Skeletal muscle satellite cell (primary cell): ENCODE results near the gene RHOG.

Experiments
- H3K27me3 ChIP-seq: 2 replicates; pipeline ENCODE4 v1.7.0; 2013; ENCODE audit warnings: low read length; ENCODE audit not compliant: control insufficient read depth, insufficient read depth
- H3K36me3 ChIP-seq: 2 replicates; pipeline ENCODE4 v1.7.0; 2013; ENCODE audit warnings: mild to moderate bottlenecking, control low read depth, low read length; ENCODE audit not compliant: insufficient read depth
- H3K4me1 ChIP-seq: 2 replicates; pipeline ENCODE4 v1.7.0; 2013; ENCODE audit warnings: low read length; ENCODE audit not compliant: control insufficient read depth, insufficient read depth
- H3K4me2 ChIP-seq: 2 replicates; pipeline ENCODE4 v1.7.0; 2013; ENCODE audit warnings: mild to moderate bottlenecking, low read length
- H3K4me3 ChIP-seq: 2 replicates; pipeline ENCODE4 v1.7.0; 2013; ENCODE audit warnings: low read length
- H3K9ac ChIP-seq: 2 replicates; pipeline ENCODE4 v1.7.0; 2013; ENCODE audit warnings: mild to moderate bottlenecking, low read depth, low read length, moderate library complexity
- H3K9me3 ChIP-seq: replicated peaks from 2 replicates; pipeline ENCODE4 v1.7.0; 2013; ENCODE audit warnings: mild to moderate bottlenecking, control low read depth, low read length

Gene RHOG

GRCh38 chr11:3831378-3832239, 9.2 kb downstream of the RHOG start:
- H3K4me1 ChIP-seq = peaks cover 13% of the 10 kb centered on the region
- H3K36me3 ChIP-seq = peaks cover 45% of the 10 kb centered on the region
- no peaks in the 10 kb centered on the region for H3K9me3 ChIP-seq
- H3K9ac ChIP-seq = no peak overlapping the region
- no peaks in the 10 kb centered on the region for H3K27me3 ChIP-seq
- H3K4me3 ChIP-seq = no peak overlapping the region
- H3K4me2 ChIP-seq = no peak overlapping the region

GRCh38 chr11:3830730-3831129, 10.0 kb downstream of the RHOG start:
- Histone ChIP-seq H3K4me2 (no peak overlapping the region), H3K9ac (no peak overlapping the region), H3K27me3 (no peaks in the 10 kb centered on the region), H3K4me3 (no peak overlapping the region), H3K4me1 (peaks cover 12% of the 10 kb centered on the region), H3K9me3 (no peaks in the 10 kb centered on the region), H3K36me3 (peaks cover 54% of the 10 kb centered on the region)

- H3K4me2 ChIP-seq = no peak overlapping the region
- no peaks in the 10 kb centered on the region for H3K27me3 ChIP-seq
- no peak overlapping the region for H3K9ac ChIP-seq
- no peaks in the 10 kb centered on the region for H3K9me3 ChIP-seq
- H3K36me3 ChIP-seq = peaks cover 56% of the 10 kb centered on the region
- no peak overlapping the region for H3K4me3 ChIP-seq
- H3K4me1 ChIP-seq = peaks cover 6% of the 10 kb centered on the region
These were observed 10.7 kb downstream of the RHOG start for GRCh38 chr11:3830088-3830487.

- Histone ChIP-seq H3K9ac (no peak overlapping the region), H3K36me3 (peaks cover 46% of the 10 kb centered on the region), H3K4me2 (no peak overlapping the region), H3K4me1 (peaks cover 8% of the 10 kb centered on the region), H3K4me3 (no peak overlapping the region), H3K9me3 (no peaks in the 10 kb centered on the region), H3K27me3 (no peaks in the 10 kb centered on the region)
These were observed 13.1 kb downstream of the RHOG start for GRCh38 chr11:3827434-3828186.

GRCh38 chr11:3826721-3827120, 14.0 kb downstream of the RHOG start:
- Histone ChIP-seq H3K4me1 (peaks cover 8% of the 10 kb centered on the region), H3K27me3 (no peaks in the 10 kb centered on the region), H3K4me2 (no peak overlapping the region), H3K4me3 (no peak overlapping the region), H3K9ac (no peak overlapping the region), H3K9me3 (no peaks in the 10 kb centered on the region), H3K36me3 (peaks cover 44% of the 10 kb centered on the region)

- peaks cover 8% of the 10 kb centered on the region for H3K4me1 ChIP-seq
- H3K9ac ChIP-seq = no peak overlapping the region
- H3K36me3 ChIP-seq = peaks cover 39% of the 10 kb centered on the region
These were observed 15.1 kb downstream of the RHOG start for GRCh38 chr11:3825473-3826154.

GRCh38 chr11:3824714-3825472, 15.9 kb downstream of the RHOG start:
- Histone ChIP-seq H3K4me3 (no peak overlapping the region), H3K4me2 (no peak overlapping the region), H3K9me3 (no peaks in the 10 kb centered on the region), H3K4me1 (peaks cover 8% of the 10 kb centered on the region), H3K9ac (no peak overlapping the region), H3K36me3 (peaks cover 36% of the 10 kb centered on the region), H3K27me3 (no peaks in the 10 kb centered on the region)

More at GRCh38 chr11:3825473-3826154, 15.1 kb downstream of the RHOG start:
- Histone ChIP-seq H3K9me3 (no peaks in the 10 kb centered on the region), H3K4me2 (no peak overlapping the region), H3K27me3 (no peaks in the 10 kb centered on the region), H3K4me3 (no peak overlapping the region)

GRCh38 chr11:3823762-3824506, 16.8 kb downstream of the RHOG start:
- H3K4me1 ChIP-seq = peaks cover 8% of the 10 kb centered on the region
- peaks cover 36% of the 10 kb centered on the region for H3K36me3 ChIP-seq
- H3K4me2 ChIP-seq = no peak overlapping the region
- no peaks in the 10 kb centered on the region for H3K9me3 ChIP-seq
- no peak overlapping the region for H3K4me3 ChIP-seq
- H3K27me3 ChIP-seq = no peaks in the 10 kb centered on the region
- no peak overlapping the region for H3K9ac ChIP-seq

- Histone ChIP-seq H3K27me3 (no peaks in the 10 kb centered on the region), H3K4me2 (no peak overlapping the region), H3K4me1 (peaks cover 8% of the 10 kb centered on the region), H3K9me3 (no peaks in the 10 kb centered on the region), H3K4me3 (no peak overlapping the region), H3K36me3 (peaks cover 35% of the 10 kb centered on the region), H3K9ac (no peak overlapping the region)
These were observed 17.5 kb downstream of the RHOG start for GRCh38 chr11:3823303-3823702.

- H3K4me1 ChIP-seq = peaks cover 8% of the 10 kb centered on the region
- H3K36me3 ChIP-seq = peaks cover 25% of the 10 kb centered on the region
- no peak overlapping the region for H3K4me3 ChIP-seq
- H3K9me3 ChIP-seq = no peaks in the 10 kb centered on the region
- H3K9ac ChIP-seq = no peak overlapping the region
- H3K4me2 ChIP-seq = no peak overlapping the region
- no peaks in the 10 kb centered on the region for H3K27me3 ChIP-seq
These were observed 18.4 kb downstream of the RHOG start for GRCh38 chr11:3822312-3822711.
